K562 (cell line): ENCODE results near the gene SIGLEC14. TPM values are rescaled to one million over a fixed set of nuclear protein-coding genes. Genes with fewer than 3 reads are reported as not detected.
A peak's percentile ranks its signal among the peaks of the same experiment; 100 is the strongest.

Source experiments
- ATAC-seq: fragments of 200-7000 bp; cut with Tn5 transposase; 3 replicates; pipeline ENCODE4 v1.9.1; 2020; ENCODE audit warnings: moderate library complexity
- BruUV-seq: library from RNA; stranded (reverse); fragments of 400-500 nt; replicated peaks from 2 replicates; lab custom pipeline; 2021; lab: Mats Ljungman, UMichigan
- CTCF ChIA-PET: fragments of 300-600 bp; formaldehyde crosslinking; extraction: SDS; loops from one replicate; lab custom pipeline; 2021; ENCODE audit warnings: low intra/inter-chr PET ratio; lab: Yijun Ruan, JAX
- POLR2A ChIA-PET: fragments of 300-600, 350-650 bp; sonication (Branson Sonifier 250); formaldehyde crosslinking; extraction: SDS; loops from one replicate; lab custom pipeline; 2021; ENCODE audit warnings: antibody characterized with exemption, inconsistent platforms; lab: Yijun Ruan, JAX
- DNase-seq, 4 experiments: peaks; one replicate each; pipeline versions ENCODE4 v3.0.0 to v3.0.0-alpha.2; 2011 to 2018; ENCODE audit warnings: low spot score in 3 of 4, mixed read lengths in 3 of 4; ENCODE audit errors: extremely low read depth in 1 of 4
- FAIRE-seq: peaks from 2 replicates; lab custom pipeline; 2011; peaks lifted over from hg19 to GRCh38; lab: Jason Lieb, UNC
- H2AFZ ChIP-seq: 2 replicates; pipeline ENCODE4 v1.6.0; 2011; ENCODE audit warnings: low read depth, low read length, control low read depth, inconsistent platforms
- H3K27ac ChIP-seq: fragments of 200-600 bp; 3 replicates; pipeline ENCODE4 v1.8.0; 2011; ENCODE audit warnings: low read depth, mild to moderate bottlenecking, control low read depth, inconsistent platforms, low read length, moderate library complexity, mixed read lengths; ENCODE audit errors: extremely low read depth
- H3K27me3 ChIP-seq, 2 experiments: fragments of 300-600 bp in 1 of 2; 2 replicates in 1 of 2; 3 replicates in 1 of 2; pipeline versions ENCODE4 v1.6.0 to v1.8.0; 2011; ENCODE audit warnings: inconsistent platforms in 2 of 2, low read length in 2 of 2, mild to moderate bottlenecking in 1 of 2, mixed read lengths in 1 of 2, moderate library complexity in 1 of 2; ENCODE audit not compliant: control insufficient read depth in 2 of 2, insufficient read depth in 2 of 2
- H3K36me3 ChIP-seq: fragments of 300-600 bp; 3 replicates; pipeline ENCODE4 v1.8.0; 2011; ENCODE audit warnings: mild to moderate bottlenecking, low read length, inconsistent platforms; ENCODE audit not compliant: control insufficient read depth, insufficient read depth
- H3K4me1 ChIP-seq, 2 experiments: fragments of 200-600 bp in 1 of 2; replicated peaks in 1 of 2; 2 replicates in 1 of 2; 3 replicates in 1 of 2; pipeline versions ENCODE4 v1.5.1 to v1.8.0; 2011; ENCODE audit warnings: inconsistent platforms in 2 of 2, low read length in 2 of 2, mild to moderate bottlenecking in 1 of 2, mixed read lengths in 1 of 2, moderate library complexity in 1 of 2; ENCODE audit not compliant: control insufficient read depth in 2 of 2, insufficient read depth in 2 of 2
- H3K4me2 ChIP-seq: 2 replicates; pipeline ENCODE4 v1.6.1; 2011; ENCODE audit warnings: low read length, control low read depth, inconsistent platforms, mixed read lengths; ENCODE audit not compliant: insufficient read depth
- H3K4me3 ChIP-seq: fragments of 200-600 bp; sonication (generic), shearing (Covaris generic); 2 replicates; pipeline ENCODE4 v1.5.1; 2016; ENCODE audit warnings: control low read depth, inconsistent platforms
- H3K79me2 ChIP-seq: fragments of 200-600 bp; 3 replicates; pipeline ENCODE4 v1.8.0; 2011; ENCODE audit warnings: low read length, inconsistent platforms; ENCODE audit not compliant: control insufficient read depth, insufficient read depth
- H3K9ac ChIP-seq, 2 experiments: 2 replicates each; pipeline versions ENCODE4 v1.6.0 to v1.6.1; 2011; ENCODE audit warnings: low read depth in 2 of 2, low read length in 2 of 2, control low read depth in 1 of 2, inconsistent platforms in 1 of 2, mild to moderate bottlenecking in 1 of 2, mixed read lengths in 1 of 2; ENCODE audit not compliant: insufficient read depth in 1 of 2
- H3K9me1 ChIP-seq: one replicate; pipeline ENCODE4 v1.6.0; 2011; ENCODE audit warnings: inconsistent platforms, mild to moderate bottlenecking, low read length, moderate library complexity; ENCODE audit not compliant: control insufficient read depth, insufficient read depth
- H3K9me3 ChIP-seq: replicated peaks from 2 replicates; pipeline ENCODE4 v1.5.1; 2011; ENCODE audit warnings: low read depth, low read length, inconsistent platforms; ENCODE audit not compliant: control insufficient read depth, insufficient read depth
- H4K20me1 ChIP-seq: replicated peaks from 2 replicates; pipeline ENCODE4 v1.6.1; 2011; ENCODE audit warnings: low read length, inconsistent platforms, mixed read lengths; ENCODE audit not compliant: control insufficient read depth, insufficient read depth
- BRCA1 ChIP-seq, 2 experiments: fragments of 450-650 bp in 1 of 2; sonication (generic) in 1 of 2; formaldehyde crosslinking in 1 of 2; IDR thresholded peaks; 2 replicates each; pipeline versions ENCODE4 v1.5.0 to v1.6.1; 2017 to 2020; ENCODE audit warnings: mild to moderate bottlenecking in 1 of 2, missing genetic modification reagents in 1 of 2
- CHD1 ChIP-seq: fragments of 200-600 bp; sonication (generic); IDR thresholded peaks from one replicate; pipeline ENCODE4 v1.6.1; 2012; ENCODE audit warnings: mild to moderate bottlenecking, moderate library complexity, low read length, inconsistent platforms
- CLOCK ChIP-seq: fragments of 250-450 bp; sonication (Bioruptor Pico); IDR thresholded peaks from 2 replicates; pipeline ENCODE4 v1.4.0; 2020; ENCODE audit warnings: mild to moderate bottlenecking, moderate library complexity, borderline replicate concordance
- FOXK2 ChIP-seq, 2 experiments: fragments of 450-650 bp; IDR thresholded peaks in 1 of 2; conservative IDR thresholded peaks in 1 of 2; 2 replicates each; pipeline ENCODE4 v1.6.1; 2016; ENCODE audit warnings: low read depth in 2 of 2, mild to moderate bottlenecking in 1 of 2
- FOXP1 ChIP-seq: sonication (generic); formaldehyde crosslinking; IDR thresholded peaks from 2 replicates; pipeline ENCODE4 v1.8.0; 2022; ENCODE audit warnings: mild to moderate bottlenecking, missing genetic modification reagents
- GATAD2B ChIP-seq: fragments of 450-650 bp; IDR thresholded peaks from 2 replicates; pipeline ENCODE4 v1.6.1; 2017; ENCODE audit warnings: mild to moderate bottlenecking, borderline replicate concordance
- KDM1A ChIP-seq, 2 experiments: fragments of 450-650 bp; IDR thresholded peaks; 2 replicates each; pipeline ENCODE4 v1.6.1; 2016; ENCODE audit warnings: mild to moderate bottlenecking in 2 of 2
- NELFE ChIP-seq: IDR thresholded peaks from 2 replicates; pipeline ENCODE4 v1.6.1; 2011; ENCODE audit warnings: mild to moderate bottlenecking; ENCODE audit not compliant: insufficient read depth, insufficient read length
- OTX1 ChIP-seq: fragments of 450-650 bp; formaldehyde crosslinking; IDR thresholded peaks from 2 replicates; pipeline ENCODE4 v1.4.0; 2022; ENCODE audit warnings: mild to moderate bottlenecking
- PREB ChIP-seq: sonication (generic); formaldehyde crosslinking; IDR thresholded peaks from 2 replicates; pipeline ENCODE4 v1.8.1; 2023; ENCODE audit warnings: mild to moderate bottlenecking, missing genetic modification reagents
- SNRNP70 ChIP-seq: fragments of 200-400 bp; formaldehyde crosslinking; optimal IDR thresholded peaks from 2 replicates; pipeline ENCODE3; 2017; ENCODE audit warnings: low read depth, low read length
- TEAD2 ChIP-seq: fragments of 450-650 bp; IDR thresholded peaks from 2 replicates; pipeline ENCODE4 v1.6.1; 2016; ENCODE audit warnings: missing genetic modification characterization, control low read depth, missing compliant biosample characterization
- THRB ChIP-seq: fragments of 450-650 bp; formaldehyde crosslinking; conservative IDR thresholded peaks from 2 replicates; pipeline ENCODE4 v1.4.0; 2022; ENCODE audit warnings: mild to moderate bottlenecking, missing genetic modification characterization
- U2AF2 ChIP-seq: fragments of 200-400 bp; formaldehyde crosslinking; optimal IDR thresholded peaks from 2 replicates; pipeline ENCODE3; 2017; ENCODE audit warnings: low read depth, mild to moderate bottlenecking, low read length
- ZNF12 ChIP-seq: sonication (generic); formaldehyde crosslinking; IDR thresholded peaks from 2 replicates; pipeline ENCODE4 v1.4.0; 2020; ENCODE audit warnings: mild to moderate bottlenecking, missing genetic modification reagents
- ZNF263 ChIP-seq: sonication (generic); formaldehyde crosslinking; IDR thresholded peaks from 2 replicates; pipeline ENCODE4 v1.8.0; 2022; ENCODE audit warnings: mild to moderate bottlenecking, missing genetic modification reagents, borderline replicate concordance
- WGBS: fragments of 100-300 bp; shearing (Covaris generic); methylation state at CpG from one replicate; pipeline ENCODE4 v1.1.6; 2016; ENCODE audit warnings: low coverage, mixed read lengths; ENCODE audit not compliant: insufficient coverage; ENCODE audit errors: missing lambda C conversion rate; 5-methylcytosine and 5-hydroxymethylcytosine counted together
- in situ Hi-C: fragments of 300-500 bp; cut with MboI; formaldehyde crosslinking; loops from 4 replicates; pipeline ENCODE4 v1.15.0; 2018; ENCODE audit warnings: inconsistent platforms, mixed read lengths
- intact Hi-C: fragments of 100-400 bp; cut with micrococcal nuclease; formaldehyde crosslinking; loops from 2 replicates; pipeline ENCODE4 v1.14.2; 2022
- polyA plus RNA-seq, 8 experiments: library from polyadenylated mRNA; depleted of rRNA in 4 of 8; stranded (reverse) in 5 of 8; unstranded in 3 of 8; fragments of >200 nt; fragmentation: Nextera tagmentation in 2 of 8; fragmentation: Illumina TruSeq in 1 of 8; extraction: Ambion mirVana in 2 of 8; extraction: Trizol in 1 of 8; gene quantifications; 2 replicates each; pipeline versions ENCODE4 v1.2.1 to v1.2.3, GENCODE V29; 2011 to 2014; ENCODE audit warnings: inconsistent platforms in 1 of 8, missing spikeins in 1 of 8
- total RNA-seq, 7 experiments: library from RNA; depleted of rRNA in 6 of 7; stranded (reverse); fragments of >200 nt in 6 of 7; fragmentation: Illumina TruSeq in 2 of 7; extraction: Trizol in 2 of 7; gene quantifications; 2 replicates each; pipeline versions ENCODE4 v1.2.1 to v1.2.3, GENCODE V29; 2011 to 2021; ENCODE audit warnings: low replicate concordance in 1 of 7

SIGLEC14 gene
- total and polyA plus RNA-seq, 9 of the 15 experiments (the other 6 are each of a cell fraction or from before 2014, with no cell fraction given), result not detected

GRCh38 chr19:51694318-51695085, 47.9 kb upstream of the SIGLEC14 start (continued):
- no peak for TF ChIP-seq CLOCK
- TF ChIP-seq, all 486 proteins: peak for 5

- Histone ChIP-seq H3K36me3 (peaks cover 53% of the 10 kb centered on the region), H3K9me3 (no peaks in the 10 kb centered on the region), H3K4me3 (no peak overlapping the region), H3K4me1 (peaks cover 12 to 46% of the 10 kb centered on the region in 2 experiments), H3K27ac (no peak overlapping the region), H3K79me2 (peaks cover 51% of the 10 kb centered on the region), H3K9me1 (no peaks in the 10 kb centered on the region), H2AFZ (no peak overlapping the region), H3K4me2 (no peak overlapping the region), H3K27me3 (no peaks in the 10 kb centered on the region), H4K20me1 (no peaks in the 10 kb centered on the region), H3K9ac (no peak overlapping the region)
- ChIA-PET CTCF (no interaction called here), POLR2A (no interaction called here)
- DNase-seq, result no peak
- FAIRE-seq, result no peak
- 67% methylated on average over 2 of the region's 2 CpGs for WGBS
- no TSS peak for BruUV-seq
- in situ Hi-C loops (no loop called here), intact Hi-C loops (no loop called here)
- ATAC-seq, result no peak
- TF ChIP-seq U2AF2 (no peak), FOXP1 (CRISPR knock-in tag) (no peak), THRB (CRISPR knock-in tag) (0 out of 2 replicates have a peak, but pooled peaks have one; percentile 19), FOXK2 (conservative IDR thresholded peaks at IDR 0.05 in 1 of 2, IDR thresholded peaks at IDR 0.05 in 1 of 2; ENCODE audit: low read depth in 2 of 2) (no peak), NELFE (no peak), KDM1A (IDR thresholded peaks at IDR 0.05) (peak in 1 of 2 experiments; percentile 30; a peak in 1 of 4 replicates), TEAD2 (no peak), OTX1 (CRISPR knock-in tag) (0 out of 2 replicates have a peak, but pooled peaks have one; percentile 31), CHD1 (no peak), PREB (CRISPR knock-in tag) (no peak), ZNF263 (peak; percentile 97), GATAD2B (no peak), SNRNP70 (no peak), BRCA1 (IDR thresholded peaks at IDR 0.05) (no peak), BRCA1 (CRISPR knock-in tag; IDR thresholded peaks at IDR 0.05) (no peak), ZNF12 (CRISPR knock-in tag) (no peak)
Measured at GRCh38 chr19:51693819-51694218, 47.2 kb upstream of the SIGLEC14 start.
